C4-2B (cell line): ENCODE data around the gene NRXN3.

Source experiments
- H3K27ac ChIP-seq: fragments of 450-650 bp; 2 replicates; pipeline ENCODE4 v1.5.1; 2017
- CTCF ChIP-seq: fragments of 450-650 bp; conservative IDR thresholded peaks from 2 replicates; pipeline ENCODE4 v1.5.1; 2017; ENCODE audit warnings: mild to moderate bottlenecking
- ZFX ChIP-seq: fragments of 450-650 bp; IDR thresholded peaks from 2 replicates; pipeline ENCODE4 v1.6.1; 2017

NRXN3 gene

GRCh38 chr14:78705989-78706388 is 535.8 kb downstream of the NRXN3 start:
- H3K27ac ChIP-seq, result no peak overlapping the region
- TF ChIP-seq CTCF, result no peak
- no peak for TF ChIP-seq ZFX

GRCh38 chr14:78709795-78710557 is 539.8 kb downstream of the NRXN3 start:
- H3K27ac ChIP-seq, result no peak overlapping the region
- TF ChIP-seq CTCF (no peak), ZFX (no peak)

GRCh38 chr14:78710963-78711362 is 540.8 kb downstream of the NRXN3 start:
- no peak for TF ChIP-seq ZFX
- TF ChIP-seq CTCF, result no peak
- H3K27ac ChIP-seq, result no peak overlapping the region

DNA sequence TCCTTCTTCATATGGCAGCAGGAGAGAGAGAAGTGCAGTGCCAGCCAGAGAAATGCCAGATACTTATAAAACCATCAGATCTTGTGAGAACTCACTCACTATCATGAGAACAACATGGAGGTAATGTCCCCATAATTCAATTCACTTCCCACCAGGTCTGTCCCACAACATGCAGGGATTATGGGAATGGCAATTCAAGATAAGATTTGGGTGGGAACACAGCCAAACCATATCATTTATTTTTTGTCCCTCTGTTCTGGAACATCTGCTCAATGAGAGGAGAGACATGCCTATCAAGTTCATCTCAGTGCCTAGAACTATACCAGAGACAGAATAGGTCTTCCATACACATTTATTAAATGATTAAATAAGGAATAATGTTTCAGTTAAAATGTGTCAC is 543.5 kb downstream of the NRXN3 start:
- TF ChIP-seq CTCF (no peak), ZFX (no peak)

DNA sequence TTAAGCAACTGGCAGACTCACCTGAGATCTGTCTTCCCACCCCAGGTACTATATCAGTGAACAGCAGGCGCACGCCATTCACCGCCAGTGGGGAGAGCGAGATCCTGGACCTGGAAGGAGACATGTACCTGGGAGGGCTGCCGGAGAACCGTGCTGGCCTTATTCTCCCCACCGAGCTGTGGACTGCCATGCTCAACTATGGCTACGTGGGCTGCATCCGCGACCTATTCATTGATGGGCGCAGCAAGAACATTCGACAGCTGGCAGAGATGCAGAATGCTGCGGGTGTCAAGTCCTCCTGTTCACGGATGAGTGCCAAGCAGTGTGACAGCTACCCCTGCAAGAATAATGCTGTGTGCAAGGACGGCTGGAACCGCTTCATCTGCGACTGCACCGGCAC is 544.5 kb downstream of the NRXN3 start:
- no peak overlapping the region for H3K27ac ChIP-seq
- TF ChIP-seq CTCF (no peak), ZFX (no peak)

More for the DNA sequence above, 543.5 kb downstream of the NRXN3 start:
- no peak overlapping the region for H3K27ac ChIP-seq

GRCh38 chr14:78721756-78722480 is 551.7 kb downstream of the NRXN3 start:
- H3K27ac ChIP-seq, result no peak overlapping the region

More at GRCh38 chr14:78721756-78722480, 551.7 kb downstream of the NRXN3 start:
- no peak for TF ChIP-seq ZFX
- TF ChIP-seq CTCF, result no peak
